ENCODE data around the gene CLDN14. TPM values are rescaled to one million over a fixed set of nuclear protein-coding genes. Genes with fewer than 3 reads are reported as not detected.
"Not testable (repeated sequence)": the region's sequence is repeated elsewhere in the genome, so short reads cannot be mapped to it uniquely, and the experiment has no call there.

The CLDN14 gene
- polyA plus RNA-seq, 3 donors = 2.8 to 5.1 (median 4.0) TPM

- DNase-seq = no peak
These were observed 24.4 kb upstream of the CLDN14 start for GRCh38 chr21:36504067-36505058.

DNA sequence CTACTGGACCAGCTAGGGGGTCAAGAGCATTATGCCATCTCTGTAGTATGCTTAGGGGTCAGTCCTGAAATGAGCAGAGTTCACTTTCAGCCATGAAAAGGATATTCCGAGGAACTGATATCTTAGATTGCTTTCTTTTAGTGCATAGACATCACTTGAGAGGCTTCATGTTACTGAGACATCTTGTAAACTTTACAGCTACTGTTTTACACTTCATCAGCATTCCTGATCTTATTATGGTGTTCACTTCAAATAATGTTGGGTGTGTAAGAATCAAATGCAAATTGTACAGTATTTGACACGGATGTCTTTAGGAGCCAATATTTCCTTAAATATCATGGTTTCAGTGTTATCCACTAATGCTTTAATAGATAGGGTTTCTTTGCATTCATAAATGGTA is 22.4 kb upstream of the CLDN14 start:
- no peak for DNase-seq

- no peak for DNase-seq
These were observed 21.6 kb upstream of the CLDN14 start for GRCh38 chr21:36501589-36501892.

GRCh38 chr21:36499578-36500471 is 19.9 kb upstream of the CLDN14 start:
- DNase-seq = no peak

- no peak for DNase-seq
These were observed 14.6 kb upstream of the CLDN14 start for GRCh38 chr21:36494557-36494956.

- peak; percentile 46 for DNase-seq
These were observed 11.4 kb upstream of the CLDN14 start for GRCh38 chr21:36491209-36491910.

- DNase-seq = no peak
These were observed 9.8 kb upstream of the CLDN14 start for GRCh38 chr21:36489776-36490165.

DNA sequence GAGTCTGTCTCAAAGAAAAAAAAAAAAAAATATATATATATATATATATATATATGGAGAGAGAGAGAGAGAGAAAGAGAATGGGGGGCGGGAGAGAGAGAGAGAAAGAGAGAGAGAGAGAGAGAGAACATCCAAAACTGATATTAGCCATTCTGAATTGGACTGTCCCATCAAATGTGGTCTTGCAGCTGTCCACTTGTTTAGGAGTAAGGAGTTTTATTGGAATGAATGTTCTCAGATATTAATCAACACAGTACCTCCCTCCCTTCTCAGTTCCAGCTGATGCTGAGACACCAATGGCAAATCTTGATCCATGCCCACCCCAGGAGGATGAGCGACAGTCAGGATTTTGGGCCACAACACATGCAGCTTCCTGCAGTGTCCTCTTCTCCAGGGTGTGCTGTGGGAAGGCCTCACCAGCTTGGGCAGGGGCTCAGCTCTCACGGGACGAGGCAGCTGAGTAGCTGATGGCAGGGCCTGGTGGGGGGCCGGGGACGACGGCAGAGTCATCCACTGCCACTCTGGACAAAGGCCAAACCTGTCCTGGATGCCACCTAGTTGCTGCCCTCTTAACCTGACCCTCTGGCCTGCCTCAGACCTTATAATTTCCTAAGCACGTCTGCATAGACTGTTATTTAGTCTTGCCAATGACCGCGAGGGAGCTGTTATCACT is 9.3 kb upstream of the CLDN14 start:
- no peak for DNase-seq

- DNase-seq = no peak
These were observed 7.9 kb upstream of the CLDN14 start for GRCh38 chr21:36487641-36488307.

DNA sequence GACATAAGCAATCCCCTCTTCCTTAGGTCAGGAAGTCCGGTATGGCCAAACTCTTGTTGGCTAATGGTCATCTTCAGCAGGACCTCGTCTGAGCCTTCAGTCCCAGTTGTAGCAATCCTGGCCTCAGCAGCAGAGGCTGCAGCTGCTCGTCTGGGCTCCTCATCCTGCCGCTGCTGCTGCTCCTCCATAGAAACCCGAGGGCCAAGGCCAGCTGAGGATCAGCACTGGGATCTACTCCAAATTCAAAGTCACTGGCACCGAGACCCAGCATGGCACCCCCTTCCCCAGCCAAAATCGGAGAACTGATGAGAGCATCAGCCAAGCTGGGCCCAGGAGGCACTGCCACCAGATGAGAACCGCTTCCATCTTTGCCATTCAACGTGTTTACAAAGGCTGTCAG is 6.3 kb upstream of the CLDN14 start:
- DNase-seq = no peak

GRCh38 chr21:36485476-36485875 is 5.6 kb upstream of the CLDN14 start:
- DNase-seq = no peak

GRCh38 chr21:36483095-36483494 is 3.2 kb upstream of the CLDN14 start:
- DNase-seq = no peak

- no peak for DNase-seq
These were observed 2.8 kb upstream of the CLDN14 start for GRCh38 chr21:36482673-36483072.

GRCh38 chr21:36482181-36482580 is 2.3 kb upstream of the CLDN14 start:
- no peak for DNase-seq

GRCh38 chr21:36481639-36482038 is 1.7 kb upstream of the CLDN14 start:
- no peak for DNase-seq

GRCh38 chr21:36480618-36481017 is 696 bp upstream of the CLDN14 start:
- no peak for DNase-seq

DNA sequence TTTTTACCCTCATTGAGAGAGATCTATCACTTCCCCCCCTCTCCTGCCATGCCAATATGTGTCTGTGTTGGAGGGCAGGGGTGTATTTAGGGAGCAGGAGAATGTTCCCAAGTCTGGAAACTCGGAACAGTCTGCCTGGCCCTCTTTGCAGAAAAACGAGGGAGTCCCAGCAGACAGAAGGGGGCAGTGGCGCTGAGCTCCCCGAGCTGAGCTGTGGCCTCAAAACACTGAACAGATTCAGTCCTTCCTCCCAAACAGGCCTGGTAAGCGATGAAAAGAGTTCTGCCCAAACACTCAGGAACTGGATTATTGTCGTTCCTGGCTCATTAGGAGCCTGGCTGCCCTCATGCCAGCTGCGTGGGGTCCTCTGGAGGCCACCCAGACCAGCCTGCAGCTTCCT is 981 bp downstream of the CLDN14 start:
- no peak for DNase-seq

DNA sequence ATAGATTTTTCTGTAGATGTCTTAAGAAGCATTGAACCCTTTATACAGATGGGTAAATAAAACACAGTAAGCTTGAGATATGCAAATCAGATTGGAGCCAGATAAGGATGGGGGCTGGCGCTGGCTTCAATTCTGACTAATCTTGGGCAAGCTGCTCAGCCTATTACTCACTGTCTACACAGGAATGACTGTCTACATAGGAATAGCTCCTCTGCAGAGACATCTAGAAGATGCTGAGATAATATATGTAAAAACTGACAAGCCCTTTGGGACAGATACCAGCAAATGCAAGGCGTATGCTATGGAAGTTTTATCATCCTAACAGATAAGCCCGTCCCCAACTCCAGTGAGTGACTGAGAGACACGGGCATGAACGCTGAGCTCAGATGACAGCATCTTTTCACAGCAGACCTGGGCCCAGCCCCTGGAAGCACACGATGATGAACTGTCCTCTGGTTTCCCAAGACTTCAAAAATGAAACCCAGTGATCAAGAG is 1.7 kb downstream of the CLDN14 start:
- DNase-seq = no peak

- DNase-seq = no peak
These were observed 2.4 kb downstream of the CLDN14 start for GRCh38 chr21:36477559-36477958.

DNA sequence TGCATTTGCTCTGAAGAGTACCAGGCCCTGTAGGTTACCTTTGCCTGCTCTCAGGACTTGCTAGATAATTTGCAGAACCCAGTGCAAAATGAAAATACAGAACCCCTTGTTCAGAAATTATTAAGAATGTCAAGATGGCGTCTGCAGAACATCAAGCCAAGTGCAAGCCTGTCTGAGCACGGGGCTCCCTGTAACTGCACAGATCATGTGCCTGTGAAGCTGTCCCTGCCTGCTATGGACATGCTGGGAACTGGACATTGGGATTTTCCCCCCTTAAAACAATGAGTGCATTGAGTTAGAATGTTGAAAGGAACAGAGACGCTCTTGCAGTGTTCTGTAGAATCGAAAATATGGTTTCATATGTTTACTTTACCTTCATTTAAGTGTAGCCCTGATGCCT is 2.9 kb downstream of the CLDN14 start:
- DNase-seq = no peak

- not testable (repeated sequence) for DNase-seq
These were observed 3.4 kb downstream of the CLDN14 start for GRCh38 chr21:36476541-36476940.
